Measurements from ENCODE around the gene PDAP1. TPM values are rescaled to one million over a fixed set of nuclear protein-coding genes. Genes with fewer than 3 reads are reported as not detected.

The PDAP1 gene
- total and polyA plus RNA-seq, 9 of the 15 experiments (the other 6 are each of a cell fraction or from before 2014, with no cell fraction given), result 10.2 to 315 (median 129) TPM

DNA sequence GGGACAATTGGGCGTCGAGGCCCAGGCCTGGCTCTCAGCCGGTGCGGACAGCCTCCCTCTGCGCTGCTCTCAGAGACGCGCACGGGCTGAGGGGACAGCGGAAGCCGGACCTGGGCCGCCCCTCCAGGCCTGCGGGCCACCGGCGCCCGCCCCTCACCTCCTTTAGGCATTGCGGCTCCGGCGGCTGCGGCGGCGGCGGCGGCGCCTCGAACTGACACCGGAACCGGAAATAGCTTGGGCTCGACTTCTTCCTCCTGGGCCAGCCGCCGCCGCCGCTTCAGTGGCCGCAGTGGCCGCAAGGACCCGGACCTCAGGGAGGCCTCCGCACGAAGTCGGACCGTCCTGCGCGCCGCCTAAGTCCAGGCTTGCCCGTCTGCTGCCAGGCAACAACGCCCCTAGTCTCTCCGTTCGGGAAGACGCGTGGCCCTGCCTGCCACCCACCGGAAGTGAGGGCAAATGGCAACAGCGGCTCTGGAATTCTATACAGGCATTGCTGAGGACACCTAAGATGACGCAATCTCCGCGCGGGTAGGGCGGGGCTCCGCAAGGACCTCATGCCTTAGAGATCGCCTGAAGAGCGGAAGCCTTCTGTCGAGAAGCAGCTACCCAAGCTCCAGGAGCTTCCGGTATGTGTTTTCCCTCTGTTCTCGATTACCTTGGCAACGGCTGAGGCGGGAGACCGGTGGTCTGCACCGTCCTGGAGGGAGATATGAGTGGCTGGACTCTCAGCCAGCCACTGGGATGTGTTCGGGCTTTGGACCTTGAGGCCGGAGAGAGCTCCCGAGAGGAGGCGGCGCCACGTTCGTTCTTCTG, at the start of gene PDAP1, which contains the start of gene BUD31 (continued):
- TF ChIP-seq, protein P1, sequence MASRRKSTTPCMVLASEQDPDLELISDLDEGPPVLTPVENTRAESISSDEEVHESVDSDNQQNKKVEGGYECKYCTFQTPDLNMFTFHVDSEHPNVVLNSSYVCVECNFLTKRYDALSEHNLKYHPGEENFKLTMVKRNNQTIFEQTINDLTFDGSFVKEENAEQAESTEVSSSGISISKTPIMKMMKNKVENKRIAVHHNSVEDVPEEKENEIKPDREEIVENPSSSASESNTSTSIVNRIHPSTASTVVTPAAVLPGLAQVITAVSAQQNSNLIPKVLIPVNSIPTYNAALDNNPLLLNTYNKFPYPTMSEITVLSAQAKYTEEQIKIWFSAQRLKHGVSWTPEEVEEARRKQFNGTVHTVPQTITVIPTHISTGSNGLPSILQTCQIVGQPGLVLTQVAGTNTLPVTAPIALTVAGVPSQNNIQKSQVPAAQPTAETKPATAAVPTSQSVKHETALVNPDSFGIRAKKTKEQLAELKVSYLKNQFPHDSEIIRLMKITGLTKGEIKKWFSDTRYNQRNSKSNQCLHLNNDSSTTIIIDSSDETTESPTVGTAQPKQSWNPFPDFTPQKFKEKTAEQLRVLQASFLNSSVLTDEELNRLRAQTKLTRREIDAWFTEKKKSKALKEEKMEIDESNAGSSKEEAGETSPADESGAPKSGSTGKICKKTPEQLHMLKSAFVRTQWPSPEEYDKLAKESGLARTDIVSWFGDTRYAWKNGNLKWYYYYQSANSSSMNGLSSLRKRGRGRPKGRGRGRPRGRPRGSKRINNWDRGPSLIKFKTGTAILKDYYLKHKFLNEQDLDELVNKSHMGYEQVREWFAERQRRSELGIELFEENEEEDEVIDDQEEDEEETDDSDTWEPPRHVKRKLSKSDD (conservative IDR thresholded peaks at IDR 0.05; ENCODE audit: low read length), result peak; percentile 80
- TF ChIP-seq TARDBP (IDR thresholded peaks at IDR 0.05) (no peak), FOXM1 (IDR thresholded peaks at IDR 0.05; ENCODE audit: low read depth) (no peak), FOXM1 (CRISPR knock-in tag; IDR thresholded peaks at IDR 0.05; ENCODE audit: low read depth) (peak; percentile 87), KDM5B (IDR thresholded peaks at IDR 0.05; ENCODE audit: insufficient replicate concordance, low read depth, low read length) (peak; percentile 81), ZNF780A (CRISPR knock-in tag; IDR thresholded peaks at IDR 0.05) (no peak), NCOA4 (IDR thresholded peaks at IDR 0.05; ENCODE audit: partially characterized antibody) (no peak), ARID1B (IDR thresholded peaks at IDR 0.05) (peak; percentile 42; the same call in 1 of the 2 replicates), GTF2F1 (IDR thresholded peaks at IDR 0.05; ENCODE audit: low read depth, low read length) (peak; percentile 87; the same call in 1 of the 2 replicates), ZBTB43 (CRISPR knock-in tag; IDR thresholded peaks at IDR 0.05) (no peak), BRD4 (IDR thresholded peaks at IDR 0.05) (no peak), CEBPG (CRISPR knock-in tag; IDR thresholded peaks at IDR 0.05) (peak; percentile 100), CEBPG (tag; conservative IDR thresholded peaks at IDR 0.05 in 1 of 2, IDR thresholded peaks at IDR 0.05 in 1 of 2) (peak; percentile 100), AFF1 (IDR thresholded peaks at IDR 0.05; ENCODE audit: low read depth in 1 of 2, partially characterized antibody in 2 of 2) (peak in 1 of 2 experiments; percentile 61)
- TF ChIP-seq, protein P2, sequence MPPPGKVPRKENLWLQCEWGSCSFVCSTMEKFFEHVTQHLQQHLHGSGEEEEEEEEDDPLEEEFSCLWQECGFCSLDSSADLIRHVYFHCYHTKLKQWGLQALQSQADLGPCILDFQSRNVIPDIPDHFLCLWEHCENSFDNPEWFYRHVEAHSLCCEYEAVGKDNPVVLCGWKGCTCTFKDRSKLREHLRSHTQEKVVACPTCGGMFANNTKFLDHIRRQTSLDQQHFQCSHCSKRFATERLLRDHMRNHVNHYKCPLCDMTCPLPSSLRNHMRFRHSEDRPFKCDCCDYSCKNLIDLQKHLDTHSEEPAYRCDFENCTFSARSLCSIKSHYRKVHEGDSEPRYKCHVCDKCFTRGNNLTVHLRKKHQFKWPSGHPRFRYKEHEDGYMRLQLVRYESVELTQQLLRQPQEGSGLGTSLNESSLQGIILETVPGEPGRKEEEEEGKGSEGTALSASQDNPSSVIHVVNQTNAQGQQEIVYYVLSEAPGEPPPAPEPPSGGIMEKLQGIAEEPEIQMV (tag; conservative IDR thresholded peaks at IDR 0.05; ENCODE audit: low read depth), result peak; percentile 94
- TF ChIP-seq, protein P3, sequence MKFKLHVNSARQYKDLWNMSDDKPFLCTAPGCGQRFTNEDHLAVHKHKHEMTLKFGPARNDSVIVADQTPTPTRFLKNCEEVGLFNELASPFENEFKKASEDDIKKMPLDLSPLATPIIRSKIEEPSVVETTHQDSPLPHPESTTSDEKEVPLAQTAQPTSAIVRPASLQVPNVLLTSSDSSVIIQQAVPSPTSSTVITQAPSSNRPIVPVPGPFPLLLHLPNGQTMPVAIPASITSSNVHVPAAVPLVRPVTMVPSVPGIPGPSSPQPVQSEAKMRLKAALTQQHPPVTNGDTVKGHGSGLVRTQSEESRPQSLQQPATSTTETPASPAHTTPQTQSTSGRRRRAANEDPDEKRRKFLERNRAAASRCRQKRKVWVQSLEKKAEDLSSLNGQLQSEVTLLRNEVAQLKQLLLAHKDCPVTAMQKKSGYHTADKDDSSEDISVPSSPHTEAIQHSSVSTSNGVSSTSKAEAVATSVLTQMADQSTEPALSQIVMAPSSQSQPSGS (CRISPR knock-in tag; IDR thresholded peaks at IDR 0.05), result peak; percentile 96

Data from K562 (cell line).